GM23338 (cell line): ENCODE results near the gene PCDHGC4. TPM values are rescaled to one million over a fixed set of nuclear protein-coding genes. Genes with fewer than 3 reads are reported as not detected.

Source experiments
- ATAC-seq: fragments of 200-7000 bp; cut with Tn5 transposase; 3 replicates; pipeline ENCODE4 v1.9.1; 2020
- DNase-seq: peaks from one replicate; pipeline ENCODE4 v3.0.0-alpha.2; 2015; ENCODE audit warnings: low spot score
- H2AFZ ChIP-seq: fragments of 200-600 bp; sonication (generic); 2 replicates; pipeline ENCODE4 v1.8.0; 2016; ENCODE audit warnings: antibody characterized with exemption, mild to moderate bottlenecking, moderate library complexity
- H3F3A ChIP-seq: fragments of 200-600 bp; sonication (generic); replicated peaks from 2 replicates; pipeline ENCODE4 v1.8.0; 2017; ENCODE audit warnings: antibody characterized with exemption, mixed run types, low read depth
- H3K27ac ChIP-seq: fragments of 200-600 bp; sonication (generic); 2 replicates; pipeline ENCODE4 v1.6.1; 2016; ENCODE audit warnings: low read depth
- H3K27me3 ChIP-seq: fragments of 200-600 bp; sonication (generic); 2 replicates; pipeline ENCODE4 v1.8.0; 2016; ENCODE audit warnings: mild to moderate bottlenecking, mixed run types, moderate library complexity; ENCODE audit not compliant: insufficient read depth
- H3K36me3 ChIP-seq: fragments of 200-600 bp; sonication (generic); 2 replicates; pipeline ENCODE4 v1.8.0; 2016; ENCODE audit warnings: mild to moderate bottlenecking; ENCODE audit not compliant: insufficient read depth
- H3K4me1 ChIP-seq: fragments of 200-600 bp; sonication (generic); 2 replicates; pipeline ENCODE4 v1.8.0; 2016; ENCODE audit warnings: mild to moderate bottlenecking, moderate library complexity; ENCODE audit not compliant: insufficient read depth
- H3K4me2 ChIP-seq: fragments of 200-600 bp; sonication (generic); 2 replicates; pipeline ENCODE4 v1.7.1; 2017; ENCODE audit warnings: mixed run types
- H3K4me3 ChIP-seq: fragments of 200-600 bp; sonication (generic); 2 replicates; pipeline ENCODE4 v1.6.1; 2016; ENCODE audit warnings: mixed run types
- H3K79me2 ChIP-seq: fragments of 200-600 bp; sonication (generic); replicated peaks from 2 replicates; pipeline ENCODE4 v1.8.0; 2017; ENCODE audit warnings: mild to moderate bottlenecking; ENCODE audit not compliant: insufficient read depth
- H3K9me2 ChIP-seq: fragments of 200-600 bp; sonication (generic); 2 replicates; pipeline ENCODE4 v1.8.0; 2017; ENCODE audit not compliant: insufficient read depth
- H4K20me1 ChIP-seq: fragments of 200-600 bp; sonication (generic); replicated peaks from 2 replicates; pipeline ENCODE4 v1.8.0; 2017; ENCODE audit warnings: mild to moderate bottlenecking; ENCODE audit not compliant: insufficient read depth
- H3K27ac Mint-ChIP-seq: 2 replicates; pipeline ENCODE4 v1.8.0; 2020; ENCODE audit warnings: inconsistent platforms, mild to moderate bottlenecking, moderate library complexity, mixed read lengths
- H3K27me3 Mint-ChIP-seq: 3 replicates; pipeline ENCODE4 v1.8.0; 2022; ENCODE audit warnings: low read depth, mild to moderate bottlenecking, moderate library complexity, mixed read lengths, inconsistent platforms; ENCODE audit not compliant: insufficient read depth, poor library complexity
- H3K36me3 Mint-ChIP-seq: 3 replicates; pipeline ENCODE4 v1.8.0; 2021; ENCODE audit warnings: low read depth, mild to moderate bottlenecking, inconsistent platforms, moderate library complexity, mixed read lengths
- H3K4me1 Mint-ChIP-seq: 3 replicates; pipeline ENCODE4 v1.8.0; 2020; ENCODE audit warnings: mild to moderate bottlenecking, inconsistent platforms, mixed read lengths
- H3K4me3 Mint-ChIP-seq: 3 replicates; pipeline ENCODE4 v1.8.0; 2021; ENCODE audit warnings: moderate library complexity, mild to moderate bottlenecking, inconsistent platforms, mixed read lengths
- H3K9me3 Mint-ChIP-seq: 3 replicates; pipeline ENCODE4 v1.8.0; 2020; ENCODE audit warnings: moderate library complexity, mild to moderate bottlenecking, inconsistent platforms, mixed read lengths
- EZH2phosphoT487 ChIP-seq: fragments of 200-600 bp; sonication (generic); IDR thresholded peaks from one replicate; pipeline ENCODE4 v1.8.1; 2018; ENCODE audit warnings: antibody characterized with exemption; ENCODE audit not compliant: unreplicated experiment
- POLR2AphosphoS5 ChIP-seq: IDR thresholded peaks from 2 replicates; pipeline ENCODE4 v1.6.1; 2016; ENCODE audit warnings: antibody characterized with exemption, low read depth
- ZNF331 ChIP-seq: fragments of 250-450 bp; sonication (Bioruptor Pico); IDR thresholded peaks from 2 replicates; pipeline ENCODE4 v1.5.0; 2020; ENCODE audit warnings: low read depth, mild to moderate bottlenecking, moderate library complexity
- polyA plus RNA-seq: library from polyadenylated mRNA; unstranded; fragments of >200 nt; fragmentation: Nextera tagmentation; extraction: Ambion mirVana; gene quantifications from 2 replicates; pipeline ENCODE4 v1.2.1, GENCODE V29; 2016
- total RNA-seq: library from RNA; depleted of rRNA; stranded (reverse); fragments of >200 nt; shearing (Covaris generic); gene quantifications from 2 replicates; pipeline ENCODE4 v1.2.3, GENCODE V29; 2014
- TF ChIP-seq, protein P1 (sequence below): fragments of 250-450 bp; sonication (Bioruptor Pico); IDR thresholded peaks from 2 replicates; pipeline ENCODE4 v1.5.0; 2020; ENCODE audit warnings: mild to moderate bottlenecking, moderate library complexity
- TF ChIP-seq, protein P2 (sequence below), 2 experiments: fragments of 200-600 bp in 1 of 2; sonication (generic) in 1 of 2; conservative IDR thresholded peaks; 2 replicates each; pipeline versions ENCODE4 v1.5.1 to v1.6.1; 2016 to 2017; ENCODE audit warnings: antibody characterized with exemption in 2 of 2, low read depth in 2 of 2, mild to moderate bottlenecking in 2 of 2, moderate library complexity in 1 of 2

The PCDHGC4 gene
- total and polyA plus RNA-seq, 2 experiments from 2014 or later: 0.31 to 3.0 TPM

DNA sequence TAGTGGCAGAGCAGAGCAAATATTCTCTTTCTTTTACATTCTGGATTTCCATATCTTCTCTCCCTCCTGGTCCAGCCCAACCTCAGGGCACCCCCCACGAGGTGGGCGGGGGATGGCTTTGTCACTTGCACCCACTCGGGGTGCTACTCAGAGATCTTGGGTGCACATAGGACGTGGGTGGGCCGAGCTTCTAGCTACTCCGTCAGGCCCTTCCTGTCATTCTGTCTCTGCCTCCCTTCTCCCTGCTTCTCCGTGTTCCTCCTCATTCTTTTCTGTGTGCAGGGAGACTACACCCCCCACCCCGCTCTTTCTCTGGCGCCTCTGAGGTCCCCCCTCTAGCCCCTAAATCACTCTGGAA lies 23.6 kb downstream of the PCDHGC4 start:
- DNase-seq (no peak), ATAC-seq (no peak)
- Histone ChIP-seq H3K4me3 (peak overlapping the region; percentile 60), H3K79me2 (no peaks in the 10 kb centered on the region), H2AFZ (no peak overlapping the region), H3K4me2 (peak overlapping the region; percentile 88), H3K27ac (peak overlapping the region; percentile 26; the same call in 1 of the 2 replicates), H3K27me3 (0 out of 2 replicates have a peak, but pooled peaks cover 4% of the 10 kb centered on the region), H3K36me3 (no peaks in the 10 kb centered on the region), H3K4me1 (peaks cover 19% of the 10 kb centered on the region), H3F3A (0 out of 2 replicates have a peak, but pooled peaks cover 4% of the 10 kb centered on the region), H4K20me1 (no peaks in the 10 kb centered on the region), H3K9me2 (no peaks in the 10 kb centered on the region)
- Mint-ChIP-seq H3K4me3 (peak overlapping the region; percentile 71), H3K27ac (0 out of 2 replicates have a peak overlapping the region, but pooled peaks have one; percentile 29), H3K9me3 (no peaks in the 10 kb centered on the region), H3K4me1 (peaks cover 28% of the 10 kb centered on the region), H3K36me3 (peaks cover 21% of the 10 kb centered on the region), H3K27me3 (peaks cover 20% of the 10 kb centered on the region)
- TF ChIP-seq, protein P1, sequence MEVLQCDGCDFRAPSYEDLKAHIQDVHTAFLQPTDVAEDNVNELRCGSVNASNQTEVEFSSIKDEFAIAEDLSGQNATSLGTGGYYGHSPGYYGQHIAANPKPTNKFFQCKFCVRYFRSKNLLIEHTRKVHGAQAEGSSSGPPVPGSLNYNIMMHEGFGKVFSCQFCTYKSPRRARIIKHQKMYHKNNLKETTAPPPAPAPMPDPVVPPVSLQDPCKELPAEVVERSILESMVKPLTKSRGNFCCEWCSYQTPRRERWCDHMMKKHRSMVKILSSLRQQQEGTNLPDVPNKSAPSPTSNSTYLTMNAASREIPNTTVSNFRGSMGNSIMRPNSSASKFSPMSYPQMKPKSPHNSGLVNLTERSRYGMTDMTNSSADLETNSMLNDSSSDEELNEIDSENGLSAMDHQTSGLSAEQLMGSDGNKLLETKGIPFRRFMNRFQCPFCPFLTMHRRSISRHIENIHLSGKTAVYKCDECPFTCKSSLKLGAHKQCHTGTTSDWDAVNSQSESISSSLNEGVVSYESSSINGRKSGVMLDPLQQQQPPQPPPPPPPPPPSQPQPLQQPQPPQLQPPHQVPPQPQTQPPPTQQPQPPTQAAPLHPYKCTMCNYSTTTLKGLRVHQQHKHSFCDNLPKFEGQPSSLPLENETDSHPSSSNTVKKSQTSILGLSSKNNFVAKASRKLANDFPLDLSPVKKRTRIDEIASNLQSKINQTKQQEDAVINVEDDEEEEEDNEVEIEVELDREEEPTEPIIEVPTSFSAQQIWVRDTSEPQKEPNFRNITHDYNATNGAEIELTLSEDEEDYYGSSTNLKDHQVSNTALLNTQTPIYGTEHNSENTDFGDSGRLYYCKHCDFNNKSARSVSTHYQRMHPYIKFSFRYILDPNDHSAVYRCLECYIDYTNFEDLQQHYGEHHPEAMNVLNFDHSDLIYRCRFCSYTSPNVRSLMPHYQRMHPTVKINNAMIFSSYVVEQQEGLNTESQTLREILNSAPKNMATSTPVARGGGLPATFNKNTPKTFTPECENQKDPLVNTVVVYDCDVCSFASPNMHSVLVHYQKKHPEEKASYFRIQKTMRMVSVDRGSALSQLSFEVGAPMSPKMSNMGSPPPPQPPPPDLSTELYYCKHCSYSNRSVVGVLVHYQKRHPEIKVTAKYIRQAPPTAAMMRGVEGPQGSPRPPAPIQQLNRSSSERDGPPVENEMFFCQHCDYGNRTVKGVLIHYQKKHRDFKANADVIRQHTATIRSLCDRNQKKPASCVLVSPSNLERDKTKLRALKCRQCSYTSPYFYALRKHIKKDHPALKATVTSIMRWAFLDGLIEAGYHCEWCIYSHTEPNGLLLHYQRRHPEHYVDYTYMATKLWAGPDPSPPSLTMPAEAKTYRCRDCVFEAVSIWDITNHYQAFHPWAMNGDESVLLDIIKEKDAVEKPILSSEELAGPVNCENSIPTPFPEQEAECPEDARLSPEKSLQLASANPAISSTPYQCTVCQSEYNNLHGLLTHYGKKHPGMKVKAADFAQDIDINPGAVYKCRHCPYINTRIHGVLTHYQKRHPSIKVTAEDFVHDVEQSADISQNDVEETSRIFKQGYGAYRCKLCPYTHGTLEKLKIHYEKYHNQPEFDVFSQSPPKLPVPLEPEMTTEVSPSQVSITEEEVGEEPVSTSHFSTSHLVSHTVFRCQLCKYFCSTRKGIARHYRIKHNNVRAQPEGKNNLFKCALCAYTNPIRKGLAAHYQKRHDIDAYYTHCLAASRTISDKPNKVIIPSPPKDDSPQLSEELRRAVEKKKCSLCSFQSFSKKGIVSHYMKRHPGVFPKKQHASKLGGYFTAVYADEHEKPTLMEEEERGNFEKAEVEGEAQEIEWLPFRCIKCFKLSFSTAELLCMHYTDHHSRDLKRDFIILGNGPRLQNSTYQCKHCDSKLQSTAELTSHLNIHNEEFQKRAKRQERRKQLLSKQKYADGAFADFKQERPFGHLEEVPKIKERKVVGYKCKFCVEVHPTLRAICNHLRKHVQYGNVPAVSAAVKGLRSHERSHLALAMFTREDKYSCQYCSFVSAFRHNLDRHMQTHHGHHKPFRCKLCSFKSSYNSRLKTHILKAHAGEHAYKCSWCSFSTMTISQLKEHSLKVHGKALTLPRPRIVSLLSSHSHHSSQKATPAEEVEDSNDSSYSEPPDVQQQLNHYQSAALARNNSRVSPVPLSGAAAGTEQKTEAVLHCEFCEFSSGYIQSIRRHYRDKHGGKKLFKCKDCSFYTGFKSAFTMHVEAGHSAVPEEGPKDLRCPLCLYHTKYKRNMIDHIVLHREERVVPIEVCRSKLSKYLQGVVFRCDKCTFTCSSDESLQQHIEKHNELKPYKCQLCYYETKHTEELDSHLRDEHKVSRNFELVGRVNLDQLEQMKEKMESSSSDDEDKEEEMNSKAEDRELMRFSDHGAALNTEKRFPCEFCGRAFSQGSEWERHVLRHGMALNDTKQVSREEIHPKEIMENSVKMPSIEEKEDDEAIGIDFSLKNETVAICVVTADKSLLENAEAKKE (CRISPR knock-in tag): no peak
- TF ChIP-seq POLR2AphosphoS5 (no peak), EZH2phosphoT487 (no peak), ZNF331 (CRISPR knock-in tag) (no peak)
- TF ChIP-seq, protein P2, sequence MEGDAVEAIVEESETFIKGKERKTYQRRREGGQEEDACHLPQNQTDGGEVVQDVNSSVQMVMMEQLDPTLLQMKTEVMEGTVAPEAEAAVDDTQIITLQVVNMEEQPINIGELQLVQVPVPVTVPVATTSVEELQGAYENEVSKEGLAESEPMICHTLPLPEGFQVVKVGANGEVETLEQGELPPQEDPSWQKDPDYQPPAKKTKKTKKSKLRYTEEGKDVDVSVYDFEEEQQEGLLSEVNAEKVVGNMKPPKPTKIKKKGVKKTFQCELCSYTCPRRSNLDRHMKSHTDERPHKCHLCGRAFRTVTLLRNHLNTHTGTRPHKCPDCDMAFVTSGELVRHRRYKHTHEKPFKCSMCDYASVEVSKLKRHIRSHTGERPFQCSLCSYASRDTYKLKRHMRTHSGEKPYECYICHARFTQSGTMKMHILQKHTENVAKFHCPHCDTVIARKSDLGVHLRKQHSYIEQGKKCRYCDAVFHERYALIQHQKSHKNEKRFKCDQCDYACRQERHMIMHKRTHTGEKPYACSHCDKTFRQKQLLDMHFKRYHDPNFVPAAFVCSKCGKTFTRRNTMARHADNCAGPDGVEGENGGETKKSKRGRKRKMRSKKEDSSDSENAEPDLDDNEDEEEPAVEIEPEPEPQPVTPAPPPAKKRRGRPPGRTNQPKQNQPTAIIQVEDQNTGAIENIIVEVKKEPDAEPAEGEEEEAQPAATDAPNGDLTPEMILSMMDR (conservative IDR thresholded peaks at IDR 0.05; ENCODE audit: low read depth in 2 of 2): no peak
